ENCODE measurements around the gene SH3GL1. TPM values are rescaled to one million over a fixed set of nuclear protein-coding genes. Genes with fewer than 3 reads are reported as not detected.

The SH3GL1 gene
- total RNA-seq, 2 donors from 2014 or later: 54.0 to 66.6 TPM

- Histone ChIP-seq H3K36me3 (no peaks in the 10 kb centered on the region), H3K27me3 (no peaks in the 10 kb centered on the region), H3K27ac (peak overlapping the region; percentile 35), H3K4me3 (no peak overlapping the region), H3K4me1 (peaks cover 25% of the 10 kb centered on the region), H3K9me3 (no peaks in the 10 kb centered on the region), H3K9ac (ENCODE audit: low read depth in 2 of 2, low read length in 2 of 2) (peak overlapping the region in 1 of 2 donors; percentile 12)
- no peak for TF ChIP-seq CTCF (IDR thresholded peaks at IDR 0.05)
- no peak for DNase-seq
- intact Hi-C loops (cut with DNase I): no loop called here
Observed at GRCh38 chr19:4380254-4380727, 20.1 kb downstream of the SH3GL1 start.

GRCh38 chr19:4379383-4380253, 20.7 kb downstream of the SH3GL1 start:
- Histone ChIP-seq H3K27ac (peak overlapping the region; percentile 35), H3K9ac (ENCODE audit: low read depth in 2 of 2, low read length in 2 of 2) (peak overlapping the region in 1 of 2 donors; percentile 12), H3K27me3 (no peaks in the 10 kb centered on the region), H3K4me1 (peaks cover 31% of the 10 kb centered on the region), H3K9me3 (no peaks in the 10 kb centered on the region), H3K4me3 (no peak overlapping the region), H3K36me3 (no peaks in the 10 kb centered on the region)
- intact Hi-C loops (cut with DNase I): no loop called here
- no peak for DNase-seq
- no peak for TF ChIP-seq CTCF (IDR thresholded peaks at IDR 0.05)

GRCh38 chr19:4378886-4379285, 21.5 kb downstream of the SH3GL1 start:
- Histone ChIP-seq H3K36me3 (no peaks in the 10 kb centered on the region), H3K4me1 (peaks cover 39% of the 10 kb centered on the region), H3K27ac (no peak overlapping the region), H3K4me3 (no peak overlapping the region), H3K27me3 (no peaks in the 10 kb centered on the region), H3K9ac (ENCODE audit: low read depth in 2 of 2, low read length in 2 of 2) (no peak overlapping the region), H3K9me3 (no peaks in the 10 kb centered on the region)
- no peak for TF ChIP-seq CTCF (IDR thresholded peaks at IDR 0.05)
- no peak for DNase-seq
- intact Hi-C loops (cut with DNase I): no loop called here

GRCh38 chr19:4376991-4377781, 23.2 kb downstream of the SH3GL1 start:
- no peak for TF ChIP-seq CTCF (IDR thresholded peaks at IDR 0.05)
- Histone ChIP-seq H3K4me3 (no peak overlapping the region), H3K27ac (no peak overlapping the region), H3K9me3 (no peaks in the 10 kb centered on the region), H3K27me3 (no peaks in the 10 kb centered on the region), H3K4me1 (peaks cover 39% of the 10 kb centered on the region), H3K36me3 (no peaks in the 10 kb centered on the region), H3K9ac (ENCODE audit: low read depth in 2 of 2, low read length in 2 of 2) (no peak overlapping the region)
- DNase-seq: no peak
- intact Hi-C loops (cut with DNase I): no loop called here

GRCh38 chr19:4376671-4376990, 23.7 kb downstream of the SH3GL1 start:
- no peaks in the 10 kb centered on the region for H3K9me3 ChIP-seq
- no peak overlapping the region for H3K4me3 ChIP-seq
- H3K4me1 ChIP-seq: peaks cover 39% of the 10 kb centered on the region
- H3K36me3 ChIP-seq: no peaks in the 10 kb centered on the region
- no peak for DNase-seq
- H3K9ac ChIP-seq (ENCODE audit: low read depth in 2 of 2, low read length in 2 of 2): no peak overlapping the region
- intact Hi-C loops (cut with DNase I): no loop called here
- no peaks in the 10 kb centered on the region for H3K27me3 ChIP-seq
- no peak overlapping the region for H3K27ac ChIP-seq
- no peak for TF ChIP-seq CTCF (IDR thresholded peaks at IDR 0.05)

Measured in colonic mucosa (tissue), 4 donors.